Ectodermal cell (in vitro differentiated cells): Measurements from ENCODE around the gene C1orf21.

Source experiments
- H3K27ac ChIP-seq: 2 replicates; pipeline ENCODE4 v1.7.0; 2013; ENCODE audit warnings: mild to moderate bottlenecking, low read depth, low read length; ENCODE audit not compliant: insufficient read depth, poor library complexity, severe bottlenecking
- H3K27me3 ChIP-seq: 2 replicates; pipeline ENCODE4 v1.7.0; 2013; ENCODE audit warnings: mild to moderate bottlenecking, low read length; ENCODE audit not compliant: insufficient read depth, control insufficient read depth, poor library complexity, severe bottlenecking
- H3K36me3 ChIP-seq: one replicate; pipeline ENCODE4 v1.7.0; 2013; ENCODE audit warnings: low read length; ENCODE audit not compliant: control insufficient read depth, insufficient read depth
- H3K4me1 ChIP-seq: one replicate; pipeline ENCODE4 v1.7.0; 2013; ENCODE audit warnings: low read length; ENCODE audit not compliant: control insufficient read depth, insufficient read depth
- H3K4me3 ChIP-seq: 2 replicates; pipeline ENCODE4 v1.7.0; 2013; ENCODE audit warnings: low read depth, low read length, control low read depth; ENCODE audit not compliant: insufficient read depth
- H3K9me3 ChIP-seq: 2 replicates; pipeline ENCODE4 v1.7.0; 2013; ENCODE audit warnings: mild to moderate bottlenecking, low read length, moderate library complexity; ENCODE audit not compliant: control insufficient read depth
- WGBS, 2 experiments: methylation state at CpG; one replicate each; pipeline ENCODE4 v1.1.7; 2013; ENCODE audit warnings: missing lambda C conversion rate in 2 of 2; 5-methylcytosine and 5-hydroxymethylcytosine counted together

Gene C1orf21

GRCh38 chr1:184424157-184424556, 37.3 kb downstream of the C1orf21 start:
- H3K27ac ChIP-seq, result no peak overlapping the region
- no peaks in the 10 kb centered on the region for H3K36me3 ChIP-seq
- H3K4me1 ChIP-seq, result no peaks in the 10 kb centered on the region
- H3K4me3 ChIP-seq, result no peak overlapping the region
- H3K9me3 ChIP-seq, result no peaks in the 10 kb centered on the region
- 85 to 95% methylated on average over 2 to 3 of the region's 3 CpGs for WGBS, 2 experiments
- H3K27me3 ChIP-seq, result no peaks in the 10 kb centered on the region

- no peaks in the 10 kb centered on the region for H3K4me1 ChIP-seq
- H3K36me3 ChIP-seq, result no peaks in the 10 kb centered on the region
- H3K9me3 ChIP-seq, result no peaks in the 10 kb centered on the region
- no peak overlapping the region for H3K27ac ChIP-seq
- H3K4me3 ChIP-seq, result no peak overlapping the region
- 94 to 95% methylated on average over 2 of the region's 2 CpGs for WGBS, 2 experiments
- no peaks in the 10 kb centered on the region for H3K27me3 ChIP-seq
Observed at GRCh38 chr1:184424945-184425344, 38.1 kb downstream of the C1orf21 start.

- no peaks in the 10 kb centered on the region for H3K36me3 ChIP-seq
- H3K4me3 ChIP-seq, result no peak overlapping the region
- WGBS, 2 experiments, result 92 to 95% methylated on average over 7 of the region's 7 CpGs
- H3K4me1 ChIP-seq, result no peaks in the 10 kb centered on the region
- no peak overlapping the region for H3K27ac ChIP-seq
- no peaks in the 10 kb centered on the region for H3K9me3 ChIP-seq
- no peaks in the 10 kb centered on the region for H3K27me3 ChIP-seq
Observed at GRCh38 chr1:184425449-184426277, 38.8 kb downstream of the C1orf21 start.

- Histone ChIP-seq H3K9me3 (no peaks in the 10 kb centered on the region), H3K4me3 (no peak overlapping the region), H3K27ac (no peak overlapping the region), H3K4me1 (no peaks in the 10 kb centered on the region), H3K27me3 (no peaks in the 10 kb centered on the region), H3K36me3 (no peaks in the 10 kb centered on the region)
- WGBS, 2 experiments, result 50 to 52% methylated on average over 7 of the region's 7 CpGs
Observed at GRCh38 chr1:184426278-184426674, 39.4 kb downstream of the C1orf21 start.

GRCh38 chr1:184427722-184428121, 40.9 kb downstream of the C1orf21 start:
- H3K9me3 ChIP-seq, result no peaks in the 10 kb centered on the region
- no peak overlapping the region for H3K27ac ChIP-seq
- H3K4me1 ChIP-seq, result no peaks in the 10 kb centered on the region
- no peaks in the 10 kb centered on the region for H3K36me3 ChIP-seq
- H3K4me3 ChIP-seq, result no peak overlapping the region
- 95% methylated on average over 2 of the region's 2 CpGs for WGBS, 2 experiments
- no peaks in the 10 kb centered on the region for H3K27me3 ChIP-seq

- Histone ChIP-seq H3K27me3 (no peaks in the 10 kb centered on the region), H3K27ac (no peak overlapping the region), H3K9me3 (no peaks in the 10 kb centered on the region), H3K36me3 (no peaks in the 10 kb centered on the region), H3K4me3 (no peak overlapping the region), H3K4me1 (no peaks in the 10 kb centered on the region)
Observed at GRCh38 chr1:184428604-184429003, 41.8 kb downstream of the C1orf21 start.

- H3K9me3 ChIP-seq, result no peaks in the 10 kb centered on the region
- H3K4me3 ChIP-seq, result no peak overlapping the region
- 94 to 100% methylated on average over 1 to 2 of the region's 3 CpGs for WGBS, 2 experiments
- H3K27me3 ChIP-seq, result no peaks in the 10 kb centered on the region
- no peak overlapping the region for H3K27ac ChIP-seq
- no peaks in the 10 kb centered on the region for H3K36me3 ChIP-seq
- H3K4me1 ChIP-seq, result no peaks in the 10 kb centered on the region
Observed at GRCh38 chr1:184429335-184429734, 42.5 kb downstream of the C1orf21 start.

- H3K27me3 ChIP-seq, result no peaks in the 10 kb centered on the region
- H3K4me1 ChIP-seq, result no peaks in the 10 kb centered on the region
- WGBS, 2 experiments, result 88 to 98% methylated on average over 4 of the region's 4 CpGs
- no peaks in the 10 kb centered on the region for H3K9me3 ChIP-seq
- H3K36me3 ChIP-seq, result no peaks in the 10 kb centered on the region
- no peak overlapping the region for H3K4me3 ChIP-seq
- no peak overlapping the region for H3K27ac ChIP-seq
Observed at GRCh38 chr1:184433956-184434502, 47.2 kb downstream of the C1orf21 start.

GRCh38 chr1:184437291-184437690, 50.5 kb downstream of the C1orf21 start:
- H3K27ac ChIP-seq, result no peak overlapping the region
- no peaks in the 10 kb centered on the region for H3K36me3 ChIP-seq
- H3K4me3 ChIP-seq, result no peak overlapping the region
- no peaks in the 10 kb centered on the region for H3K9me3 ChIP-seq
- H3K27me3 ChIP-seq, result no peaks in the 10 kb centered on the region
- H3K4me1 ChIP-seq, result no peaks in the 10 kb centered on the region
- 97% methylated on average over 7 of the region's 7 CpGs for WGBS, 2 experiments

GRCh38 chr1:184438363-184438762, 51.5 kb downstream of the C1orf21 start:
- WGBS, 2 experiments, result 85 to 97% methylated on average over 2 of the region's 2 CpGs
- no peaks in the 10 kb centered on the region for H3K9me3 ChIP-seq
- H3K27ac ChIP-seq, result no peak overlapping the region
- no peaks in the 10 kb centered on the region for H3K36me3 ChIP-seq
- H3K4me1 ChIP-seq, result no peaks in the 10 kb centered on the region
- no peak overlapping the region for H3K4me3 ChIP-seq
- no peaks in the 10 kb centered on the region for H3K27me3 ChIP-seq
